K562 (cell line): ENCODE measurements around the gene CTCFL. TPM values are rescaled to one million over a fixed set of nuclear protein-coding genes. Genes with fewer than 3 reads are reported as not detected.

Source experiments
- ATF3 ChIP-seq, 2 experiments: fragments of 450-650 bp in 1 of 2; sonication (generic) in 1 of 2; formaldehyde crosslinking in 1 of 2; IDR thresholded peaks in 1 of 2; conservative IDR thresholded peaks in 1 of 2; 2 replicates each; pipeline versions ENCODE4 v1.6.1 to v1.8.1; 2016 to 2023; ENCODE audit warnings: mild to moderate bottlenecking in 2 of 2, moderate library complexity in 2 of 2, inconsistent platforms in 1 of 2, missing genetic modification reagents in 1 of 2
- ATF7 ChIP-seq: fragments of 450-650 bp; IDR thresholded peaks from 2 replicates; pipeline ENCODE4 v1.7.1; 2014; ENCODE audit warnings: mild to moderate bottlenecking, moderate library complexity
- ETV5 ChIP-seq: sonication (generic); formaldehyde crosslinking; IDR thresholded peaks from 2 replicates; pipeline ENCODE4 v1.4.0; 2020; ENCODE audit warnings: low read depth, mild to moderate bottlenecking, missing genetic modification reagents
- FOXJ2 ChIP-seq: fragments of 200-800 bp; sonication (Bioruptor generic); IDR thresholded peaks from 2 replicates; pipeline ENCODE4 v1.6.1; 2016; ENCODE audit warnings: missing genetic modification characterization, missing compliant biosample characterization
- GABPA ChIP-seq: fragments of 200-800 bp; sonication (Bioruptor generic); conservative IDR thresholded peaks from 2 replicates; pipeline ENCODE4 v1.6.1; 2016; ENCODE audit warnings: low read depth, missing genetic modification characterization, missing compliant biosample characterization
- HES1 ChIP-seq: fragments of 450-650 bp; IDR thresholded peaks from 2 replicates; pipeline ENCODE4 v1.6.1; 2016; ENCODE audit warnings: low read depth, mild to moderate bottlenecking, moderate library complexity
- HNRNPUL1 ChIP-seq: fragments of 200-400 bp; formaldehyde crosslinking; IDR thresholded peaks from 2 replicates; pipeline ENCODE4 v1.6.1; 2017; ENCODE audit warnings: low read length
- JUND ChIP-seq, 2 experiments: IDR thresholded peaks; 2 replicates in 1 of 2; 3 replicates in 1 of 2; pipeline ENCODE4 v1.6.1; 2011; ENCODE audit warnings: borderline replicate concordance in 2 of 2, low read depth in 2 of 2, low read length in 2 of 2, improper control_type of control experiment in 1 of 2, missing biosample characterization in 1 of 2, missing genetic modification characterization in 1 of 2, missing genetic modification reagents in 1 of 2
- MCM5 ChIP-seq: fragments of 450-650 bp; IDR thresholded peaks from 2 replicates; pipeline ENCODE4 v1.6.1; 2016; ENCODE audit warnings: low read depth
- PKNOX1 ChIP-seq: fragments of 450-650 bp; IDR thresholded peaks from 2 replicates; pipeline ENCODE4 v1.6.1; 2016
- SETDB1 ChIP-seq: IDR thresholded peaks from one replicate; pipeline ENCODE4 v1.6.1; 2012; ENCODE audit warnings: low read length, control low read depth, inconsistent platforms
- SMAD1 ChIP-seq: fragments of 150-350 bp; IDR thresholded peaks from 2 replicates; pipeline ENCODE4 v1.6.1; 2014; ENCODE audit warnings: low read length, low read depth; ENCODE audit not compliant: partially characterized antibody
- TCF15 ChIP-seq: fragments of 250-450 bp; sonication (Bioruptor Pico); IDR thresholded peaks from 2 replicates; pipeline ENCODE4 v1.8.0; 2022; ENCODE audit warnings: moderate library complexity, mild to moderate bottlenecking, inconsistent platforms
- TFAP4 ChIP-seq: sonication (generic); formaldehyde crosslinking; IDR thresholded peaks from 2 replicates; pipeline ENCODE4 v1.8.0; 2022; ENCODE audit warnings: missing genetic modification reagents, mild to moderate bottlenecking, moderate library complexity, borderline replicate concordance
- UBTF ChIP-seq, 2 experiments: IDR thresholded peaks; 2 replicates each; pipeline ENCODE4 v1.6.1; 2012; ENCODE audit warnings: improper control_type of control experiment in 2 of 2, low read depth in 2 of 2, low read length in 2 of 2, borderline replicate concordance in 1 of 2
- ZKSCAN1 ChIP-seq: fragments of 150-350 bp; IDR thresholded peaks from 2 replicates; pipeline ENCODE4 v1.6.1; 2016; ENCODE audit warnings: low read depth, low read length
- ZNF277 ChIP-seq: fragments of 250-450 bp; sonication (Bioruptor Pico); IDR thresholded peaks from 2 replicates; pipeline ENCODE4 v1.8.0; 2022; ENCODE audit warnings: inconsistent platforms, mild to moderate bottlenecking, moderate library complexity, borderline replicate concordance
- polyA plus RNA-seq, 8 experiments: library from polyadenylated mRNA; depleted of rRNA in 4 of 8; stranded (reverse) in 5 of 8; unstranded in 3 of 8; fragments of >200 nt; fragmentation: Nextera tagmentation in 2 of 8; fragmentation: Illumina TruSeq in 1 of 8; extraction: Ambion mirVana in 2 of 8; extraction: Trizol in 1 of 8; gene quantifications; 2 replicates each; pipeline versions ENCODE4 v1.2.1 to v1.2.3, GENCODE V29; 2011 to 2014; ENCODE audit warnings: inconsistent platforms in 1 of 8, missing spikeins in 1 of 8
- total RNA-seq, 7 experiments: library from RNA; depleted of rRNA in 6 of 7; stranded (reverse); fragments of >200 nt in 6 of 7; fragmentation: Illumina TruSeq in 2 of 7; extraction: Trizol in 2 of 7; gene quantifications; 2 replicates each; pipeline versions ENCODE4 v1.2.1 to v1.2.3, GENCODE V29; 2011 to 2021; ENCODE audit warnings: low replicate concordance in 1 of 7

CTCFL gene
- total and polyA plus RNA-seq, 9 of the 15 experiments (the other 6 are each of a cell fraction or from before 2014, with no cell fraction given) = 42.4 to 188 (median 111) TPM

- TF ChIP-seq MCM5 (no peak), TCF15 (no peak), SETDB1 (no peak), SMAD1 (no peak), FOXJ2 (tag) (no peak), HES1 (no peak), ETV5 (no peak), TFAP4 (CRISPR knock-in tag) (no peak), ZKSCAN1 (no peak), ZNF277 (CRISPR knock-in tag) (no peak), ATF7 (peak; percentile 89), GABPA (tag) (no peak), UBTF (IDR thresholded peaks at IDR 0.05; ENCODE audit: borderline replicate concordance in 1 of 2, low read depth in 2 of 2, low read length in 2 of 2) (no peak), ATF3 (IDR thresholded peaks at IDR 0.05) (peak; percentile 92), ATF3 (CRISPR knock-in tag; conservative IDR thresholded peaks at IDR 0.05) (no peak), JUND (IDR thresholded peaks at IDR 0.05; ENCODE audit: borderline replicate concordance, low read depth, low read length) (no peak), JUND (tag; IDR thresholded peaks at IDR 0.05; ENCODE audit: borderline replicate concordance, low read depth, low read length) (peak; percentile 64; the same call in 1 of the 3 replicates), HNRNPUL1 (no peak), PKNOX1 (no peak)
These were observed 30.7 kb upstream of the CTCFL start (continued) for GRCh38 chr20:57555457-57556184.
